Measurements from ENCODE around the gene LINGO3. TPM values are rescaled to one million over a fixed set of nuclear protein-coding genes. Genes with fewer than 3 reads are reported as not detected.

LINGO3 gene
- total RNA-seq, result not detected in 2 replicates

GRCh38 chr19:2308114-2308556 lies at the start of gene LINGO3:
Gene LINGO3, minus strand, starts transcription at chr19:2308154. Its CDS starts 16,378 bp downstream, at chr19:2291776.

GRCh38 chr19:2328401-2329148 lies 20.6 kb upstream of the LINGO3 start, which contains the start of the genes LSM7 and SPPL2B:
Gene LSM7, minus strand, starts transcription at chr19:2328586. Its CDS starts 20 bp downstream, at chr19:2328566.
Gene SPPL2B, plus strand, starts transcription at chr19:2328684. Its CDS starts 26 bp downstream, at chr19:2328710.

GRCh38 chr19:2282062-2282861 lies 25.7 kb downstream of the LINGO3 start, which contains the start of gene PEAK3:
Gene PEAK3, minus strand, starts transcription at chr19:2282175. Its CDS starts 1,244 bp downstream, at chr19:2280931.

Other genes with a start within 250 kb of the LINGO3 start
- gene MOB3A, start 211.8 kb downstream of the LINGO3 start, total RNA-seq, result 8.5 and 17.1 TPM in 2 replicates
- 0.58 and 0.85 TPM in 2 replicates for gene IZUMO4, start 211.2 kb downstream of the LINGO3 start, total RNA-seq
- gene AP3D1, start 156.6 kb downstream of the LINGO3 start, total RNA-seq, result 89.4 and 121 TPM in 2 replicates
- gene DOT1L, start 144.2 kb downstream of the LINGO3 start, total RNA-seq, result 3.7 and 8.8 TPM in 2 replicates
- gene PLEKHJ1, start 71.8 kb downstream of the LINGO3 start, total RNA-seq, result 35.5 and 65.2 TPM in 2 replicates
- 17.4 and 22.6 TPM in 2 replicates for gene SF3A2, start 71.3 kb downstream of the LINGO3 start, total RNA-seq
- 0.19 and 0.85 TPM in 2 replicates for gene AMH, start 58.8 kb downstream of the LINGO3 start, total RNA-seq
- under 0.01 TPM in 1 of 2 replicates, not detected in the other for gene JSRP1, start 51.7 kb downstream of the LINGO3 start, total RNA-seq
- gene PEAK3, start 26.0 kb downstream of the LINGO3 start, total RNA-seq, result not detected in 2 replicates
- gene LSM7, start 20.4 kb upstream of the LINGO3 start, total RNA-seq, result 121 and 187 TPM in 2 replicates
- 20.3 and 24.8 TPM in 2 replicates for gene SPPL2B, start 20.5 kb upstream of the LINGO3 start, total RNA-seq
- under 0.01 TPM in 2 replicates for gene TMPRSS9, start 52.1 kb upstream of the LINGO3 start, total RNA-seq
- gene TIMM13, start 119.4 kb upstream of the LINGO3 start, total RNA-seq, result 22.6 and 39.9 TPM in 2 replicates
- gene LMNB2, start 148.8 kb upstream of the LINGO3 start, total RNA-seq, result 35.2 and 183 TPM in 2 replicates
- 22.8 and 52.7 TPM in 2 replicates for gene GADD45B, start 168.0 kb upstream of the LINGO3 start, total RNA-seq